Measurements from ENCODE around the gene LSM7. TPM values are rescaled to one million over a fixed set of nuclear protein-coding genes. Genes with fewer than 3 reads are reported as not detected.

The LSM7 gene
- total RNA-seq, 4 donors from 2014 or later, result 76.4 to 113 (median 106) TPM

- no peak for TF ChIP-seq EP300 (IDR thresholded peaks at IDR 0.05)
- TF ChIP-seq POLR2A (IDR thresholded peaks at IDR 0.05; ENCODE audit: low read depth), result no peak
- peak; percentile 48 to 79 for TF ChIP-seq POLR2AphosphoS5 (IDR thresholded peaks at IDR 0.05)
- TF ChIP-seq CTCF (IDR thresholded peaks at IDR 0.05), result peak in 2 of 3 experiments; percentile 95 to 97
- 16% methylated on average over 22 of the region's 45 CpGs for WGBS
- DNase-seq (ENCODE audit: extremely low spot score), result no peak
- peaks cover 42 to 63% (median 63%) of the 10 kb centered on the region in 4 donors for H3K4me1 ChIP-seq
- peaks cover 17 to 43% (median 35%) of the 10 kb centered on the region in 4 donors for H3K36me3 ChIP-seq
- H3K27ac ChIP-seq (replicated peaks in 1 of 4), result peak overlapping the region; percentile 99 to 100 (median 100)
- no peaks in the 10 kb centered on the region for H3K27me3 ChIP-seq
- H3K9me3 ChIP-seq, result no peaks in the 10 kb centered on the region
- H3K4me3 ChIP-seq, result peak overlapping the region; percentile 39 to 53 (median 41)
- intact Hi-C loops (cut with DNase I), result loop anchor here (2.0 kb wide), 1 partner anchor 117 kb away; no protein-coding TSS in a partner anchor
Measured at GRCh38 chr19:2273356-2274184, 54.8 kb downstream of the LSM7 start.

Other genes with a start within 250 kb of the LSM7 start
- 10 to 100 TPM; 43.6 to 85.2 (median 56.3) TPM for gene MOB3A, start 232.3 kb downstream of the LSM7 start, total RNA-seq
- gene IZUMO4, start 231.7 kb downstream of the LSM7 start, total RNA-seq, result 1 to 10 TPM; 1.9 to 6.0 (median 3.9) TPM
- gene AP3D1, start 177.0 kb downstream of the LSM7 start, total RNA-seq, result 100 to 1,000 TPM in 2 of 4 donors, 10 to 100 TPM in 2; 76.0 to 156 (median 93.7) TPM
- 10 to 100 TPM; 10.8 to 13.2 (median 12.0) TPM for gene DOT1L, start 164.7 kb downstream of the LSM7 start, total RNA-seq
- 10 to 100 TPM; 41.9 to 69.8 (median 55.3) TPM for gene PLEKHJ1, start 92.3 kb downstream of the LSM7 start, total RNA-seq
- gene SF3A2, start 91.8 kb downstream of the LSM7 start, total RNA-seq, result 10 to 100 TPM; 29.5 to 56.9 (median 35.3) TPM
- 1 to 10 TPM in 3 of 4 donors, under 1 TPM in 1; 0.50 to 3.7 (median 1.3) TPM for gene AMH, start 79.3 kb downstream of the LSM7 start, total RNA-seq
- gene JSRP1, start 72.2 kb downstream of the LSM7 start, total RNA-seq, result not detected
- gene PEAK3, start 46.4 kb downstream of the LSM7 start, total RNA-seq, result 1 to 10 TPM in 3 of 4 donors, under 1 TPM in 1; 0.78 to 2.3 (median 1.3) TPM
- gene LINGO3, start 20.4 kb downstream of the LSM7 start, total RNA-seq, result not detected
- 10 to 100 TPM; 25.0 to 42.4 (median 29.9) TPM for gene SPPL2B, start 98 bp upstream of the LSM7 start, total RNA-seq
- under 1 TPM in 1 of 4 donors, not detected in 3; 0.17 TPM for gene TMPRSS9, start 31.7 kb upstream of the LSM7 start, total RNA-seq
- gene TIMM13, start 99.0 kb upstream of the LSM7 start, total RNA-seq, result 10 to 100 TPM; 16.2 to 37.7 (median 28.1) TPM
- gene LMNB2, start 128.4 kb upstream of the LSM7 start, total RNA-seq, result 10 to 100 TPM; 13.3 to 30.8 (median 19.3) TPM
- 100 to 1,000 TPM in 1 of 4 donors, 10 to 100 TPM in 3; 56.5 to 793 (median 90.5) TPM for gene GADD45B, start 147.5 kb upstream of the LSM7 start, total RNA-seq

Data from esophagus muscularis mucosa (tissue), 4 donors.